CD4-positive, CD25-positive, alpha-beta regulatory T cell (primary cell): ENCODE data around the gene MED15. TPM values are rescaled to one million over a fixed set of nuclear protein-coding genes. Genes with fewer than 3 reads are reported as not detected.
"Not testable (repeated sequence)": the region's sequence is repeated elsewhere in the genome, so short reads cannot be mapped to it uniquely, and the experiment has no call there.

Experiments
- ATAC-seq, 2 donors: fragments of 150-1000 bp; cut with Tn5 transposase; one replicate each; pipeline ENCODE4 v1.10.0; 2021; ENCODE audit warnings: low read depth in 2 of 2, moderate number of reproducible peaks in 2 of 2, moderate library complexity in 1 of 2
- DNase-seq, 3 donors: peaks; one replicate each; pipeline versions ENCODE4 v3.0.0 to v3.0.0-alpha.2; 2012 to 2022; ENCODE audit warnings: mixed read lengths in 1 of 3
- H3K27ac ChIP-seq: one replicate; pipeline ENCODE4 v1.7.0; 2013; ENCODE audit warnings: mild to moderate bottlenecking, low read length; ENCODE audit not compliant: insufficient read depth, poor library complexity, severe bottlenecking
- H3K27me3 ChIP-seq: one replicate; pipeline ENCODE4 v1.7.0; 2013; ENCODE audit warnings: low read length; ENCODE audit not compliant: control insufficient read depth, insufficient read depth
- H3K36me3 ChIP-seq: one replicate; pipeline ENCODE4 v1.7.0; 2013; ENCODE audit warnings: mild to moderate bottlenecking, low read length, moderate library complexity; ENCODE audit not compliant: control insufficient read depth, insufficient read depth
- H3K4me1 ChIP-seq: 2 replicates; pipeline ENCODE4 v1.7.0; 2013; ENCODE audit warnings: mild to moderate bottlenecking, low read length; ENCODE audit not compliant: insufficient read depth, control insufficient read depth, poor library complexity, severe bottlenecking
- H3K4me3 ChIP-seq: one replicate; pipeline ENCODE4 v1.7.0; 2013; ENCODE audit warnings: low read depth, mild to moderate bottlenecking, low read length, moderate library complexity
- H3K9me3 ChIP-seq, 2 experiments: 1 replicate in 1 of 2; 2 replicates in 1 of 2; pipeline ENCODE4 v1.7.0; 2013; ENCODE audit warnings: low read length in 2 of 2, mild to moderate bottlenecking in 1 of 2, moderate library complexity in 1 of 2; ENCODE audit not compliant: control insufficient read depth in 2 of 2
- H3K27ac Mint-ChIP-seq, 3 donors: one replicate each; pipeline ENCODE4 v1.8.0; 2020 to 2022; ENCODE audit warnings: mild to moderate bottlenecking in 3 of 3, mixed read lengths in 3 of 3, moderate library complexity in 2 of 3
- H3K27me3 Mint-ChIP-seq: one replicate; pipeline ENCODE4 v1.8.0; 2022; ENCODE audit warnings: mild to moderate bottlenecking, mixed read lengths
- H3K36me3 Mint-ChIP-seq: one replicate; pipeline ENCODE4 v1.8.0; 2020; ENCODE audit warnings: mixed read lengths
- H3K4me1 Mint-ChIP-seq, 4 donors: one replicate each; pipeline ENCODE4 v1.8.0; 2020 to 2022; ENCODE audit warnings: mixed read lengths in 4 of 4, mild to moderate bottlenecking in 1 of 4
- H3K4me3 Mint-ChIP-seq, 4 donors: one replicate each; pipeline ENCODE4 v1.8.0; 2020 to 2022; ENCODE audit warnings: mild to moderate bottlenecking in 4 of 4, mixed read lengths in 4 of 4, moderate library complexity in 3 of 4
- H3K9me3 Mint-ChIP-seq, 7 donors: one replicate each; pipeline ENCODE4 v1.8.0; 2020 to 2022; ENCODE audit warnings: mixed read lengths in 7 of 7, mild to moderate bottlenecking in 3 of 7, moderate library complexity in 2 of 7
- polyA plus RNA-seq, 4 donors: library from polyadenylated mRNA; unstranded; fragments of 300-500 nt; fragmentation: Illumina TruSeq; gene quantifications; one replicate each; pipeline ENCODE4 v1.2.3, GENCODE V29; 2021
- total RNA-seq: library from RNA; stranded (reverse); gene quantifications from one replicate; pipeline ENCODE4 v1.2.3, GENCODE V29; 2022

MED15 gene
- total and polyA plus RNA-seq, 5 donors from 2014 or later: 35.1 to 397 (median 41.6) TPM

GRCh38 chr22:20619893-20620194, 112.4 kb downstream of the MED15 start:
- H3K9me3 ChIP-seq, H3K4me3 ChIP-seq, H3K9me3 Mint-ChIP-seq, H3K36me3 ChIP-seq, H3K4me1 ChIP-seq, H3K36me3 Mint-ChIP-seq, H3K4me3 Mint-ChIP-seq, H3K27me3 Mint-ChIP-seq, H3K27ac ChIP-seq, H3K4me1 Mint-ChIP-seq, ATAC-seq, H3K27me3 ChIP-seq, H3K27ac Mint-ChIP-seq, DNase-seq: not testable (repeated sequence)

GRCh38 chr22:20621162-20621561, 113.8 kb downstream of the MED15 start:
- no peaks in the 10 kb centered on the region for H3K36me3 ChIP-seq
- ATAC-seq (no peak), DNase-seq (no peak)
- H3K27me3 ChIP-seq: no peaks in the 10 kb centered on the region
- H3K4me1 Mint-ChIP-seq: peaks cover 0 to 2% (median 0%) of the 10 kb centered on the region in 4 donors
- no peak overlapping the region for H3K4me3 Mint-ChIP-seq
- no peaks in the 10 kb centered on the region for H3K4me1 ChIP-seq
- H3K9me3 ChIP-seq: no peaks in the 10 kb centered on the region
- no peaks in the 10 kb centered on the region for H3K9me3 Mint-ChIP-seq
- H3K4me3 ChIP-seq: no peak overlapping the region
- no peaks in the 10 kb centered on the region for H3K27me3 Mint-ChIP-seq
- no peak overlapping the region for H3K27ac ChIP-seq
- no peak overlapping the region for H3K27ac Mint-ChIP-seq
- no peaks in the 10 kb centered on the region for H3K36me3 Mint-ChIP-seq

GRCh38 chr22:20622650-20623339, 115.4 kb downstream of the MED15 start:
- Mint-ChIP-seq H3K27me3 (no peaks in the 10 kb centered on the region), H3K36me3 (no peaks in the 10 kb centered on the region), H3K27ac (peak overlapping the region in 1 of 3 donors; percentile 42), H3K4me3 (no peak overlapping the region), H3K9me3 (no peaks in the 10 kb centered on the region), H3K4me1 (peaks cover 0 to 2% (median 0%) of the 10 kb centered on the region in 4 donors)
- no peaks in the 10 kb centered on the region for H3K9me3 ChIP-seq
- H3K27ac ChIP-seq: no peak overlapping the region
- H3K4me1 ChIP-seq: no peaks in the 10 kb centered on the region
- no peak for DNase-seq
- no peak overlapping the region for H3K4me3 ChIP-seq
- ATAC-seq: no peak
- H3K27me3 ChIP-seq: no peaks in the 10 kb centered on the region
- H3K36me3 ChIP-seq: no peaks in the 10 kb centered on the region

- Histone ChIP-seq H3K9me3 (no peaks in the 10 kb centered on the region), H3K27ac (no peak overlapping the region), H3K36me3 (no peaks in the 10 kb centered on the region), H3K4me3 (no peak overlapping the region), H3K27me3 (no peaks in the 10 kb centered on the region), H3K4me1 (no peaks in the 10 kb centered on the region)
- no peaks in the 10 kb centered on the region for H3K4me1 Mint-ChIP-seq
- H3K36me3 Mint-ChIP-seq: no peaks in the 10 kb centered on the region
- H3K27ac Mint-ChIP-seq: no peak overlapping the region
- DNase-seq (peak in 1 of 3 donors; percentile 16), ATAC-seq (no peak)
- no peak overlapping the region for H3K4me3 Mint-ChIP-seq
- peaks cover 6% of the 10 kb centered on the region for H3K27me3 Mint-ChIP-seq
- no peaks in the 10 kb centered on the region for H3K9me3 Mint-ChIP-seq
These were observed 116.8 kb downstream of the MED15 start for GRCh38 chr22:20624161-20624616.

GRCh38 chr22:20625270-20625669, 117.9 kb downstream of the MED15 start:
- H3K9me3 Mint-ChIP-seq: no peaks in the 10 kb centered on the region
- H3K36me3 Mint-ChIP-seq: no peaks in the 10 kb centered on the region
- H3K36me3 ChIP-seq: no peaks in the 10 kb centered on the region
- no peak overlapping the region for H3K4me3 Mint-ChIP-seq
- ATAC-seq: no peak
- H3K27me3 Mint-ChIP-seq: peaks cover 6% of the 10 kb centered on the region
- no peaks in the 10 kb centered on the region for H3K27me3 ChIP-seq
- no peak for DNase-seq
- no peak overlapping the region for H3K27ac ChIP-seq
- H3K4me3 ChIP-seq: no peak overlapping the region
- H3K4me1 Mint-ChIP-seq: no peaks in the 10 kb centered on the region
- no peaks in the 10 kb centered on the region for H3K4me1 ChIP-seq
- no peak overlapping the region for H3K27ac Mint-ChIP-seq
- H3K9me3 ChIP-seq: no peaks in the 10 kb centered on the region

GRCh38 chr22:20626811-20627210, 119.4 kb downstream of the MED15 start:
- no peak overlapping the region for H3K27ac ChIP-seq
- H3K36me3 ChIP-seq: no peaks in the 10 kb centered on the region
- H3K27me3 ChIP-seq: no peaks in the 10 kb centered on the region
- peaks cover 6% of the 10 kb centered on the region for H3K27me3 Mint-ChIP-seq
- H3K9me3 Mint-ChIP-seq: no peaks in the 10 kb centered on the region
- no peak overlapping the region for H3K27ac Mint-ChIP-seq
- ATAC-seq (no peak), DNase-seq (no peak)
- H3K4me3 Mint-ChIP-seq: no peak overlapping the region
- no peaks in the 10 kb centered on the region for H3K4me1 Mint-ChIP-seq
- H3K9me3 ChIP-seq: no peaks in the 10 kb centered on the region
- H3K4me3 ChIP-seq: no peak overlapping the region
- no peaks in the 10 kb centered on the region for H3K36me3 Mint-ChIP-seq
- H3K4me1 ChIP-seq: no peaks in the 10 kb centered on the region

- Histone ChIP-seq H3K36me3 (no peaks in the 10 kb centered on the region), H3K9me3 (no peaks in the 10 kb centered on the region), H3K4me1 (no peaks in the 10 kb centered on the region), H3K4me3 (no peak overlapping the region), H3K27ac (no peak overlapping the region), H3K27me3 (no peaks in the 10 kb centered on the region)
- Mint-ChIP-seq H3K4me1 (no peaks in the 10 kb centered on the region), H3K27ac (peak overlapping the region in 1 of 3 donors; percentile 20), H3K36me3 (no peaks in the 10 kb centered on the region), H3K27me3 (peaks cover 6% of the 10 kb centered on the region), H3K4me3 (no peak overlapping the region), H3K9me3 (no peaks in the 10 kb centered on the region)
- no peak for ATAC-seq
- DNase-seq: no peak
These were observed 120.0 kb downstream of the MED15 start for GRCh38 chr22:20627432-20627831.
